NCI-H345 treated with DMSO at 0.1 percent for 48 hours (cell line): ENCODE measurements around the gene OVCH2.

Experiments used
- DNase-seq: peaks from one replicate; lab custom pipeline; 2025; ENCODE audit not compliant: unreplicated experiment; lab: John Stamatoyannopoulos, UW

Gene OVCH2

DNA sequence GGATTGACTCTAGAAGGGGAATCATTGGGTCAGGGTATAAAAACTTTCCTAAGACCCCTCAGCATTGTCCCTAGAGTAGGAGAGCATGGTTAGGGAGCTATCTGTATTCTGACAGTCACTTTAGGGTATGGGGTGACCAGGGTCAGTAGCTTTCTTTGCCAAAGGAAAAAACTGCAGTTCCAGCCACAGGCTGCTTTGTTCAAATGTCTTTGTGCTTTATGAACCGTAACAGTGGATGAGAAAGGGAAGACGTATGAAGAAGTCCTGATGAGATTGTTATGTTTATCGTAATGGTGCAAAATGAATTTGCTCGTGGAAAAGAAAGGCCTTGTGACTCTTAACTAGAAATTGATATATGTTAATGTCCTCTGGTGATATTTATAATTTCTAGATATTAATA lies 63.0 kb downstream of the OVCH2 start:
- no peak for DNase-seq

DNA sequence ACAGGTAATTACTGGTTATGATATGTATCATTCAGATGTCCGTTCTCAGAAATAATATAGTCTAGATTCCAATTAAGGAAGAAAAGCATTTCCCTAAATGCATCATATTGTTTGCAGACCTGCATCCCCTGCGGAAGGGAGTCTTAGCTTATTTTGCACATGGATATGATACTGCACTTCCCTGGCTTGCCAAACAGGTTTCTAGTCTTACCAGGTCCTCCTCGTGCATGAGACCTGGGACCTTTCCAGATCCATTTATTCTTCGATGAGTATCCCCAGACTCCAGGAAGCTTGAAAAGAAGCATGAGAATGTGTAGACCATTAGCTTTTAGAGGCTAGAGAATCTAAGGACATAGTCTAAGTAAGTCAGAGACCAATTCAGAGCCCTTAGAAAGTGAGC lies 63.5 kb downstream of the OVCH2 start:
- no peak for DNase-seq

DNA sequence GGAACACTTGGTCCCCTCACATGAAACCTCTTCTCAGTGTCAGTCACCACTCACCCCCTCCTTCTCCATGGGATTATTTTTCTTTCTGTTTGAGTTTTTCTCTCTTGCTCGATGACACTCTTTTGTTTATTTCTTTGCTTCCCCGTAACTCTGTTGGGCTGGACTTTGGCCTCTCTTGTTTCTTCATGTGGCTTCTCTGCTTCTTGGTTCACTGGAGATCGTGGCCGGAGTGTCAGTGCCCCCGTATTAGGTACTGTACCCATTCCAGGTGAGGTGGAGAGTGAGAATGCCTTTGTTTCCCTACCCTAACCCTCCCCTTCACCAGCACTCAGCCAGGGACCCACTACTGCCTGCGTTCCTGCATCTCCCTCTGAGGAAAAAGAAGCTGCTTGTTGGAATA lies 65.5 kb downstream of the OVCH2 start:
- DNase-seq, result no peak

DNA sequence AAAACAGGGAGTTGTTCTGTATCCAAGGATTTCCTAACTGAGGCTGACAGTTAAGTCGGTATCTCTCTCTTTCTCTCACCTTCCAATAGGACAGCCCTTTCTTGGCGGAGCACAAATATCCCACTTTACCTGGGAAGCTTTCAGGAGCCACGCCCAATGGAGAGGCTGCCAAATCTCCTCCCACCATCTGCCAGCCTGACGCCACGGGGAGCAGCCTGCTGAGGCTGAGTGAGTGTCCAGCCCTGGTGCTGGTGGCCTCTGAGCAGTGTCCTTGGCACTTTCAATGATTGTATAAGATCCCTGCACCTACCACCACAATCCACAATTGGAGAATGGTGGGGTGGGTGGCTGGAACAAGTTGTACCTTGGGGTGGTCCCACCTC lies 66.6 kb downstream of the OVCH2 start:
- DNase-seq, result no peak
